ENCODE results near the gene FITM2.

DNA sequence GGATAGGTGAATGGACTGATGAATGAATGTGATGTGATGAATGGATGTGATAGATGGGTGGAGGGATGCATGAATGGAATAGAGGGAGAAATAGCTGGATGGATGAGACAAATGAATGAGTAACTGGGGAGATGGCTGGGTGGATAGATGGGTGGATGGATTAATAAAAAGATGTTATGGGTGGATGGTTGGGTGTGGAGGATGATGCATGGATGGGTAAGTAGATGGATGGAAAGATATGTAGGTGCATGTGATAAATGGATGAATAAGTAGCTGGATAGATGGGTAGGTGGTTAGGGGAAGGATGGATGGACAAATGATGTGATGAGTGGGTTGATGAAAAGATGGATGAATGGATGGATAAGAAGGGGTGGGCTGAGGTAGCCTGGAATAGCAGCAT is 49.2 kb upstream of the FITM2 start:
- TF ChIP-seq, protein P1, sequence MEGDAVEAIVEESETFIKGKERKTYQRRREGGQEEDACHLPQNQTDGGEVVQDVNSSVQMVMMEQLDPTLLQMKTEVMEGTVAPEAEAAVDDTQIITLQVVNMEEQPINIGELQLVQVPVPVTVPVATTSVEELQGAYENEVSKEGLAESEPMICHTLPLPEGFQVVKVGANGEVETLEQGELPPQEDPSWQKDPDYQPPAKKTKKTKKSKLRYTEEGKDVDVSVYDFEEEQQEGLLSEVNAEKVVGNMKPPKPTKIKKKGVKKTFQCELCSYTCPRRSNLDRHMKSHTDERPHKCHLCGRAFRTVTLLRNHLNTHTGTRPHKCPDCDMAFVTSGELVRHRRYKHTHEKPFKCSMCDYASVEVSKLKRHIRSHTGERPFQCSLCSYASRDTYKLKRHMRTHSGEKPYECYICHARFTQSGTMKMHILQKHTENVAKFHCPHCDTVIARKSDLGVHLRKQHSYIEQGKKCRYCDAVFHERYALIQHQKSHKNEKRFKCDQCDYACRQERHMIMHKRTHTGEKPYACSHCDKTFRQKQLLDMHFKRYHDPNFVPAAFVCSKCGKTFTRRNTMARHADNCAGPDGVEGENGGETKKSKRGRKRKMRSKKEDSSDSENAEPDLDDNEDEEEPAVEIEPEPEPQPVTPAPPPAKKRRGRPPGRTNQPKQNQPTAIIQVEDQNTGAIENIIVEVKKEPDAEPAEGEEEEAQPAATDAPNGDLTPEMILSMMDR (IDR thresholded peaks at IDR 0.05), result no peak
- TF ChIP-seq EZH2 (IDR thresholded peaks at IDR 0.05; ENCODE audit: borderline replicate concordance, insufficient read depth, low read depth, low read length, poor library complexity, severe bottlenecking), result no peak
